ENCODE results near the gene MIA2. TPM values are rescaled to one million over a fixed set of nuclear protein-coding genes. Genes with fewer than 3 reads are reported as not detected.

Gene MIA2
- total and polyA plus RNA-seq, 9 of the 15 experiments (the other 6 are each of a cell fraction or from before 2014, with no cell fraction given): 6.0 to 21.8 (median 12.8) TPM

DNA sequence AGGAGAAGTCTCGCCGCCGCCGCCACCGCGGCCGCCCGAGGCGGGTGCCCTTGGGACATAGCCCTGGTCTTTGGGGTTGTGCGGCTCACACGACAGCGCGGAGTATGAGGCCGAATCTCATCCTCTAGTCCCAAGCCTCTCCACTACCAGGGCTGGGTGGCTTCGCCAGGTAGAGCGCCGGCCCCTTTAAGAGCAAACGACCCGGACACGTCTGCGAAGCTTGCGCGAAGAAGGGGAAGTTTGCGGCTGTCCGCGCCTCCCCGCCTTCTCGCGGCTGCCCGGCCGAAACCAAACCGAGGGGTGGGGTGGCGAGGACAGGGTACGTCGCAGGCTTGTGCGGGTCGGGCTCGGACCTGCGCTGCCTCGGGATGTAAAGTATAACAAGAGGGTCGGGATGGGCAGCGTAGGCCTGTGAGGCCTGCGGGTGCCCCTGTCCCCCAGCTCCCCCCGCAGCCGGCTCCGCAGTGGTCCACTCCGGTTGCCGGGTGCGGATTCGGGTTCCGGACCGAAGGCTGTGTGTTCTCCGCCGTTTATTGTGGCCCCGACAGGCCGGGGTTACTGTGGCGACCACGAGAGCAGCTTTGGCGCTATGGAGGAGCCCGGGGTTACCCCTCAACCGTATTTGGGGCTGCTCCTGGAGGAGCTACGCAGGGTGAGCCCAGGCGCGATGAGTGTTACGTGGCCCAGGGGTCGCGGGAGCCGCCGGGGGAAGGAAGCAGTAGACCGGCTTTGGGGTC, 33.3 kb downstream of the MIA2 start (continued):
- TF ChIP-seq, protein P1, sequence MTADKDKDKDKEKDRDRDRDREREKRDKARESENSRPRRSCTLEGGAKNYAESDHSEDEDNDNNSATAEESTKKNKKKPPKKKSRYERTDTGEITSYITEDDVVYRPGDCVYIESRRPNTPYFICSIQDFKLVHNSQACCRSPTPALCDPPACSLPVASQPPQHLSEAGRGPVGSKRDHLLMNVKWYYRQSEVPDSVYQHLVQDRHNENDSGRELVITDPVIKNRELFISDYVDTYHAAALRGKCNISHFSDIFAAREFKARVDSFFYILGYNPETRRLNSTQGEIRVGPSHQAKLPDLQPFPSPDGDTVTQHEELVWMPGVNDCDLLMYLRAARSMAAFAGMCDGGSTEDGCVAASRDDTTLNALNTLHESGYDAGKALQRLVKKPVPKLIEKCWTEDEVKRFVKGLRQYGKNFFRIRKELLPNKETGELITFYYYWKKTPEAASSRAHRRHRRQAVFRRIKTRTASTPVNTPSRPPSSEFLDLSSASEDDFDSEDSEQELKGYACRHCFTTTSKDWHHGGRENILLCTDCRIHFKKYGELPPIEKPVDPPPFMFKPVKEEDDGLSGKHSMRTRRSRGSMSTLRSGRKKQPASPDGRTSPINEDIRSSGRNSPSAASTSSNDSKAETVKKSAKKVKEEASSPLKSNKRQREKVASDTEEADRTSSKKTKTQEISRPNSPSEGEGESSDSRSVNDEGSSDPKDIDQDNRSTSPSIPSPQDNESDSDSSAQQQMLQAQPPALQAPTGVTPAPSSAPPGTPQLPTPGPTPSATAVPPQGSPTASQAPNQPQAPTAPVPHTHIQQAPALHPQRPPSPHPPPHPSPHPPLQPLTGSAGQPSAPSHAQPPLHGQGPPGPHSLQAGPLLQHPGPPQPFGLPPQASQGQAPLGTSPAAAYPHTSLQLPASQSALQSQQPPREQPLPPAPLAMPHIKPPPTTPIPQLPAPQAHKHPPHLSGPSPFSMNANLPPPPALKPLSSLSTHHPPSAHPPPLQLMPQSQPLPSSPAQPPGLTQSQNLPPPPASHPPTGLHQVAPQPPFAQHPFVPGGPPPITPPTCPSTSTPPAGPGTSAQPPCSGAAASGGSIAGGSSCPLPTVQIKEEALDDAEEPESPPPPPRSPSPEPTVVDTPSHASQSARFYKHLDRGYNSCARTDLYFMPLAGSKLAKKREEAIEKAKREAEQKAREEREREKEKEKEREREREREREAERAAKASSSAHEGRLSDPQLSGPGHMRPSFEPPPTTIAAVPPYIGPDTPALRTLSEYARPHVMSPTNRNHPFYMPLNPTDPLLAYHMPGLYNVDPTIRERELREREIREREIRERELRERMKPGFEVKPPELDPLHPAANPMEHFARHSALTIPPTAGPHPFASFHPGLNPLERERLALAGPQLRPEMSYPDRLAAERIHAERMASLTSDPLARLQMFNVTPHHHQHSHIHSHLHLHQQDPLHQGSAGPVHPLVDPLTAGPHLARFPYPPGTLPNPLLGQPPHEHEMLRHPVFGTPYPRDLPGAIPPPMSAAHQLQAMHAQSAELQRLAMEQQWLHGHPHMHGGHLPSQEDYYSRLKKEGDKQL (CRISPR knock-in tag; IDR thresholded peaks at IDR 0.05; ENCODE audit: borderline replicate concordance): no peak
- TF ChIP-seq, protein P2, sequence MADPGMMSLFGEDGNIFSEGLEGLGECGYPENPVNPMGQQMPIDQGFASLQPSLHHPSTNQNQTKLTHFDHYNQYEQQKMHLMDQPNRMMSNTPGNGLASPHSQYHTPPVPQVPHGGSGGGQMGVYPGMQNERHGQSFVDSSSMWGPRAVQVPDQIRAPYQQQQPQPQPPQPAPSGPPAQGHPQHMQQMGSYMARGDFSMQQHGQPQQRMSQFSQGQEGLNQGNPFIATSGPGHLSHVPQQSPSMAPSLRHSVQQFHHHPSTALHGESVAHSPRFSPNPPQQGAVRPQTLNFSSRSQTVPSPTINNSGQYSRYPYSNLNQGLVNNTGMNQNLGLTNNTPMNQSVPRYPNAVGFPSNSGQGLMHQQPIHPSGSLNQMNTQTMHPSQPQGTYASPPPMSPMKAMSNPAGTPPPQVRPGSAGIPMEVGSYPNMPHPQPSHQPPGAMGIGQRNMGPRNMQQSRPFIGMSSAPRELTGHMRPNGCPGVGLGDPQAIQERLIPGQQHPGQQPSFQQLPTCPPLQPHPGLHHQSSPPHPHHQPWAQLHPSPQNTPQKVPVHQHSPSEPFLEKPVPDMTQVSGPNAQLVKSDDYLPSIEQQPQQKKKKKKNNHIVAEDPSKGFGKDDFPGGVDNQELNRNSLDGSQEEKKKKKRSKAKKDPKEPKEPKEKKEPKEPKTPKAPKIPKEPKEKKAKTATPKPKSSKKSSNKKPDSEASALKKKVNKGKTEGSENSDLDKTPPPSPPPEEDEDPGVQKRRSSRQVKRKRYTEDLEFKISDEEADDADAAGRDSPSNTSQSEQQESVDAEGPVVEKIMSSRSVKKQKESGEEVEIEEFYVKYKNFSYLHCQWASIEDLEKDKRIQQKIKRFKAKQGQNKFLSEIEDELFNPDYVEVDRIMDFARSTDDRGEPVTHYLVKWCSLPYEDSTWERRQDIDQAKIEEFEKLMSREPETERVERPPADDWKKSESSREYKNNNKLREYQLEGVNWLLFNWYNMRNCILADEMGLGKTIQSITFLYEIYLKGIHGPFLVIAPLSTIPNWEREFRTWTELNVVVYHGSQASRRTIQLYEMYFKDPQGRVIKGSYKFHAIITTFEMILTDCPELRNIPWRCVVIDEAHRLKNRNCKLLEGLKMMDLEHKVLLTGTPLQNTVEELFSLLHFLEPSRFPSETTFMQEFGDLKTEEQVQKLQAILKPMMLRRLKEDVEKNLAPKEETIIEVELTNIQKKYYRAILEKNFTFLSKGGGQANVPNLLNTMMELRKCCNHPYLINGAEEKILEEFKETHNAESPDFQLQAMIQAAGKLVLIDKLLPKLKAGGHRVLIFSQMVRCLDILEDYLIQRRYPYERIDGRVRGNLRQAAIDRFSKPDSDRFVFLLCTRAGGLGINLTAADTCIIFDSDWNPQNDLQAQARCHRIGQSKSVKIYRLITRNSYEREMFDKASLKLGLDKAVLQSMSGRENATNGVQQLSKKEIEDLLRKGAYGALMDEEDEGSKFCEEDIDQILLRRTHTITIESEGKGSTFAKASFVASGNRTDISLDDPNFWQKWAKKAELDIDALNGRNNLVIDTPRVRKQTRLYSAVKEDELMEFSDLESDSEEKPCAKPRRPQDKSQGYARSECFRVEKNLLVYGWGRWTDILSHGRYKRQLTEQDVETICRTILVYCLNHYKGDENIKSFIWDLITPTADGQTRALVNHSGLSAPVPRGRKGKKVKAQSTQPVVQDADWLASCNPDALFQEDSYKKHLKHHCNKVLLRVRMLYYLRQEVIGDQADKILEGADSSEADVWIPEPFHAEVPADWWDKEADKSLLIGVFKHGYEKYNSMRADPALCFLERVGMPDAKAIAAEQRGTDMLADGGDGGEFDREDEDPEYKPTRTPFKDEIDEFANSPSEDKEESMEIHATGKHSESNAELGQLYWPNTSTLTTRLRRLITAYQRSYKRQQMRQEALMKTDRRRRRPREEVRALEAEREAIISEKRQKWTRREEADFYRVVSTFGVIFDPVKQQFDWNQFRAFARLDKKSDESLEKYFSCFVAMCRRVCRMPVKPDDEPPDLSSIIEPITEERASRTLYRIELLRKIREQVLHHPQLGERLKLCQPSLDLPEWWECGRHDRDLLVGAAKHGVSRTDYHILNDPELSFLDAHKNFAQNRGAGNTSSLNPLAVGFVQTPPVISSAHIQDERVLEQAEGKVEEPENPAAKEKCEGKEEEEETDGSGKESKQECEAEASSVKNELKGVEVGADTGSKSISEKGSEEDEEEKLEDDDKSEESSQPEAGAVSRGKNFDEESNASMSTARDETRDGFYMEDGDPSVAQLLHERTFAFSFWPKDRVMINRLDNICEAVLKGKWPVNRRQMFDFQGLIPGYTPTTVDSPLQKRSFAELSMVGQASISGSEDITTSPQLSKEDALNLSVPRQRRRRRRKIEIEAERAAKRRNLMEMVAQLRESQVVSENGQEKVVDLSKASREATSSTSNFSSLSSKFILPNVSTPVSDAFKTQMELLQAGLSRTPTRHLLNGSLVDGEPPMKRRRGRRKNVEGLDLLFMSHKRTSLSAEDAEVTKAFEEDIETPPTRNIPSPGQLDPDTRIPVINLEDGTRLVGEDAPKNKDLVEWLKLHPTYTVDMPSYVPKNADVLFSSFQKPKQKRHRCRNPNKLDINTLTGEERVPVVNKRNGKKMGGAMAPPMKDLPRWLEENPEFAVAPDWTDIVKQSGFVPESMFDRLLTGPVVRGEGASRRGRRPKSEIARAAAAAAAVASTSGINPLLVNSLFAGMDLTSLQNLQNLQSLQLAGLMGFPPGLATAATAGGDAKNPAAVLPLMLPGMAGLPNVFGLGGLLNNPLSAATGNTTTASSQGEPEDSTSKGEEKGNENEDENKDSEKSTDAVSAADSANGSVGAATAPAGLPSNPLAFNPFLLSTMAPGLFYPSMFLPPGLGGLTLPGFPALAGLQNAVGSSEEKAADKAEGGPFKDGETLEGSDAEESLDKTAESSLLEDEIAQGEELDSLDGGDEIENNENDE (IDR thresholded peaks at IDR 0.05; ENCODE audit: low read depth, low read length): no peak
- TF ChIP-seq IRF2 (CRISPR knock-in tag; IDR thresholded peaks at IDR 0.05): no peak
- TF ChIP-seq ZKSCAN8 (CRISPR knock-in tag; IDR thresholded peaks at IDR 0.05): no peak
- no peak for TF ChIP-seq ARID1B (IDR thresholded peaks at IDR 0.05)
- TF ChIP-seq CEBPB (tag; IDR thresholded peaks at IDR 0.05): no peak
- no peak for TF ChIP-seq SETDB1 (IDR thresholded peaks at IDR 0.05; ENCODE audit: low read length)
- no peak for TF ChIP-seq ZNF77 (CRISPR knock-in tag; IDR thresholded peaks at IDR 0.05)
- TF ChIP-seq CHD4 (IDR thresholded peaks at IDR 0.05; ENCODE audit: insufficient read depth, insufficient replicate concordance, low read depth, low read length, poor library complexity, severe bottlenecking): no peak
- TF ChIP-seq FOXJ2 (tag; IDR thresholded peaks at IDR 0.05): peak; percentile 42; the same call in 1 of the 2 replicates
